Uterus (tissue), 2 donors: Measurements from ENCODE around the gene OARD1.

ENCODE experiments used
- CTCF ChIP-seq, 4 experiments: fragments of 200-600 bp in 2 of 4; fragments of 450-650 bp in 2 of 4; sonication (generic) in 2 of 4; IDR thresholded peaks; one replicate each; pipeline ENCODE4 v1.5.1; 2016 to 2019; ENCODE audit warnings: antibody characterized with exemption in 4 of 4, mild to moderate bottlenecking in 2 of 4, moderate library complexity in 1 of 4
- POLR2A ChIP-seq, 2 donors: fragments of 450-650 bp; IDR thresholded peaks; one replicate each; pipeline ENCODE4 v1.6.1; 2016; ENCODE audit warnings: antibody characterized with exemption in 2 of 2, mild to moderate bottlenecking in 1 of 2, moderate library complexity in 1 of 2

- TF ChIP-seq CTCF (IDR thresholded peaks at IDR 0.05) (no peak), POLR2A (IDR thresholded peaks at IDR 0.05) (no peak)
Observed at GRCh38 chr6:41027241-41027640, 44.9 kb downstream of the OARD1 start.
